ENCODE measurements around the gene CLK3.
"Not testable (repeated sequence)": the region's sequence is repeated elsewhere in the genome, so short reads cannot be mapped to it uniquely, and the experiment has no call there.

The CLK3 gene

GRCh38 chr15:74621936-74622335, 6.3 kb downstream of the CLK3 start:
- DNase-seq = no peak

- no peak for DNase-seq
Observed at GRCh38 chr15:74622758-74623157, 7.1 kb downstream of the CLK3 start.

GRCh38 chr15:74624020-74624602, 8.5 kb downstream of the CLK3 start:
- no peak for DNase-seq

GRCh38 chr15:74625693-74626092, 10.1 kb downstream of the CLK3 start:
- DNase-seq = no peak

GRCh38 chr15:74626336-74626735, 10.7 kb downstream of the CLK3 start:
- no peak for DNase-seq

GRCh38 chr15:74626752-74627692, 11.4 kb downstream of the CLK3 start:
- no peak for DNase-seq

GRCh38 chr15:74627766-74628165, 12.1 kb downstream of the CLK3 start:
- DNase-seq = no peak

GRCh38 chr15:74628199-74628598, 12.6 kb downstream of the CLK3 start:
- no peak for DNase-seq

GRCh38 chr15:74628949-74629348, 13.3 kb downstream of the CLK3 start:
- DNase-seq = no peak

GRCh38 chr15:74629696-74630095, 14.1 kb downstream of the CLK3 start:
- not testable (repeated sequence) for DNase-seq

GRCh38 chr15:74630284-74631086, 14.8 kb downstream of the CLK3 start:
- no peak for DNase-seq

- no peak for DNase-seq
Observed at GRCh38 chr15:74631087-74631385, 15.4 kb downstream of the CLK3 start.

GRCh38 chr15:74631408-74631807, 15.8 kb downstream of the CLK3 start:
- no peak for DNase-seq

GRCh38 chr15:74631935-74632560, 16.4 kb downstream of the CLK3 start:
- peak in 1 of 2 experiments; percentile 35 for DNase-seq

GRCh38 chr15:74632601-74633000, 17.0 kb downstream of the CLK3 start:
- no peak for DNase-seq

- no peak for DNase-seq
Observed at GRCh38 chr15:74633781-74634180, 18.1 kb downstream of the CLK3 start.

- peak; percentile 48 to 63 for DNase-seq
Observed at GRCh38 chr15:74635228-74635627, 19.6 kb downstream of the CLK3 start.

- DNase-seq = no peak
Observed at GRCh38 chr15:74636984-74637383, 21.3 kb downstream of the CLK3 start.

- DNase-seq = no peak
Observed at GRCh38 chr15:74641151-74641550, 25.5 kb downstream of the CLK3 start.

- no peak for DNase-seq
Observed at GRCh38 chr15:74642348-74642733, 26.7 kb downstream of the CLK3 start.

- DNase-seq = no peak
Observed at GRCh38 chr15:74642734-74643664, 27.4 kb downstream of the CLK3 start.

- DNase-seq = no peak
Observed at GRCh38 chr15:74643665-74644204, 28.1 kb downstream of the CLK3 start.
